Left lung (tissue), 10 donors: ENCODE measurements around the gene FAM241B. TPM values are rescaled to one million over a fixed set of nuclear protein-coding genes. Genes with fewer than 3 reads are reported as not detected.

Source experiments
- ATAC-seq: fragments of 200-7000 bp; cut with Tn5 transposase; one replicate; pipeline ENCODE4 v1.9.1; 2020; ENCODE audit warnings: moderate library complexity
- DNase-seq, 4 donors: peaks; one replicate each; pipeline ENCODE4 v3.0.0-alpha.2; 2013 to 2020
- H3K27ac ChIP-seq, 2 donors: fragments of 200-600 bp; sonication (generic) in 1 of 2; one replicate each; pipeline versions ENCODE4 v1.5.0 to v1.8.0; 2020 to 2021
- H3K27me3 ChIP-seq, 2 donors: fragments of 200-600 bp; sonication (generic) in 1 of 2; one replicate each; pipeline versions ENCODE4 v1.5.0 to v1.8.0; 2020 to 2021
- H3K36me3 ChIP-seq, 2 donors: fragments of 200-600 bp; sonication (generic) in 1 of 2; one replicate each; pipeline versions ENCODE4 v1.5.0 to v1.8.0; 2020 to 2021
- H3K4me1 ChIP-seq, 2 donors: fragments of 200-600 bp; one replicate each; pipeline ENCODE4 v1.8.0; 2021
- H3K4me3 ChIP-seq, 2 donors: fragments of 200-600 bp; sonication (generic) in 1 of 2; one replicate each; pipeline versions ENCODE4 v1.5.0 to v1.8.0; 2020 to 2021; ENCODE audit warnings: mild to moderate bottlenecking in 1 of 2
- H3K9me3 ChIP-seq, 2 donors: fragments of 200-600 bp; sonication (generic) in 1 of 2; one replicate each; pipeline versions ENCODE4 v1.5.0 to v1.8.0; 2020 to 2021
- CTCF ChIP-seq, 2 donors: fragments of 200-600 bp; sonication (generic) in 1 of 2; IDR thresholded peaks; one replicate each; pipeline versions ENCODE4 v1.5.0 to v1.8.0; 2021; ENCODE audit warnings: antibody characterized with exemption in 2 of 2
- intact Hi-C, 2 donors: fragments of 100-400 bp; cut with DNase I; formaldehyde crosslinking; loops; one replicate each; pipeline versions ENCODE4 v1.11.2 to v1.14.2; 2022
- polyA plus RNA-seq, 6 donors: library from polyadenylated mRNA; unstranded; fragments of 120-200 nt; gene quantifications; one replicate each; pipeline ENCODE4 v1.2.1, GENCODE V29; 2013; ENCODE audit not compliant: insufficient read length in 6 of 6
- total RNA-seq, 2 donors: library from RNA; stranded (reverse); fragmentation: NEBNext Ultra II Directional; extraction: Animal tissue kit (Norgen Biotek cat#: 25700); gene quantifications; one replicate each; pipeline ENCODE4 v1.2.1, GENCODE V29; 2021
- donor health status: DM: no; HTN: yes; CAD: no.
- donor health status: DM: no; HTN: no; CAD: no.

FAM241B gene
- total and polyA plus RNA-seq, 8 donors = 6.1 to 9.6 (median 7.3) TPM

- Histone ChIP-seq H3K4me1 (no peaks in the 10 kb centered on the region), H3K9me3 (no peaks in the 10 kb centered on the region), H3K4me3 (no peak overlapping the region), H3K27me3 (peaks cover 0 to 1% of the 10 kb centered on the region in 2 donors), H3K36me3 (no peaks in the 10 kb centered on the region), H3K27ac (no peak overlapping the region)
- ATAC-seq (no peak), DNase-seq (no peak)
- TF ChIP-seq CTCF (IDR thresholded peaks at IDR 0.05) = no peak
- intact Hi-C loops = loop anchor here in 1 of 2 donors (10.0 kb wide), 1 partner anchor 221 kb away; the partner anchor contains the start of gene TACR2
These were observed 6.2 kb downstream of the FAM241B start for GRCh38 chr10:69636273-69636575.

- no peak overlapping the region for H3K27ac ChIP-seq
- intact Hi-C loops = loop anchor here in 1 of 2 donors (10.0 kb wide), 1 partner anchor 222 kb away; the partner anchor contains the start of gene TACR2
- no peaks in the 10 kb centered on the region for H3K36me3 ChIP-seq
- no peaks in the 10 kb centered on the region for H3K4me1 ChIP-seq
- no peaks in the 10 kb centered on the region for H3K27me3 ChIP-seq
- DNase-seq (no peak), ATAC-seq (peak; percentile 41)
- H3K4me3 ChIP-seq = no peak overlapping the region
- no peaks in the 10 kb centered on the region for H3K9me3 ChIP-seq
- no peak for TF ChIP-seq CTCF (IDR thresholded peaks at IDR 0.05)
These were observed 6.9 kb downstream of the FAM241B start for GRCh38 chr10:69636626-69637605.

GRCh38 chr10:69638642-69639041, 8.6 kb downstream of the FAM241B start:
- DNase-seq (no peak), ATAC-seq (no peak)
- no peak overlapping the region for H3K27ac ChIP-seq
- peaks cover 0 to 1% of the 10 kb centered on the region in 2 donors for H3K27me3 ChIP-seq
- H3K4me1 ChIP-seq = no peaks in the 10 kb centered on the region
- H3K4me3 ChIP-seq = no peak overlapping the region
- TF ChIP-seq CTCF (IDR thresholded peaks at IDR 0.05) = no peak
- H3K9me3 ChIP-seq = no peaks in the 10 kb centered on the region
- no peaks in the 10 kb centered on the region for H3K36me3 ChIP-seq
- intact Hi-C loops = loop anchor here in 1 of 2 donors (10.0 kb wide), 1 partner anchor 224 kb away; the partner anchor contains the start of gene TACR2

GRCh38 chr10:69639291-69640195, 9.5 kb downstream of the FAM241B start:
- peaks cover 0 to 10% of the 10 kb centered on the region in 2 donors for H3K27me3 ChIP-seq
- intact Hi-C loops = loop anchor here in 1 of 2 donors (2.0 to 10.0 kb wide), 3 partner anchors 125 to 275 kb away; partner anchors contain the start of gene TACR2
- DNase-seq (peak in 3 of 4 donors; percentile 51 to 78 (median 54)), ATAC-seq (peak; percentile 76)
- peak; percentile 74 to 83 for TF ChIP-seq CTCF (IDR thresholded peaks at IDR 0.05)
- no peak overlapping the region for H3K4me3 ChIP-seq
- H3K9me3 ChIP-seq = no peaks in the 10 kb centered on the region
- no peaks in the 10 kb centered on the region for H3K4me1 ChIP-seq
- H3K36me3 ChIP-seq = no peaks in the 10 kb centered on the region
- no peak overlapping the region for H3K27ac ChIP-seq
